LNCAP (cell line): ENCODE results near the gene KL.

Experiments
- TF ChIP-seq, protein P1 (sequence below): fragments of 450-650 bp; IDR thresholded peaks from 2 replicates; pipeline ENCODE4 v1.5.1; 2017; ENCODE audit warnings: mild to moderate bottlenecking

Gene KL

DNA sequence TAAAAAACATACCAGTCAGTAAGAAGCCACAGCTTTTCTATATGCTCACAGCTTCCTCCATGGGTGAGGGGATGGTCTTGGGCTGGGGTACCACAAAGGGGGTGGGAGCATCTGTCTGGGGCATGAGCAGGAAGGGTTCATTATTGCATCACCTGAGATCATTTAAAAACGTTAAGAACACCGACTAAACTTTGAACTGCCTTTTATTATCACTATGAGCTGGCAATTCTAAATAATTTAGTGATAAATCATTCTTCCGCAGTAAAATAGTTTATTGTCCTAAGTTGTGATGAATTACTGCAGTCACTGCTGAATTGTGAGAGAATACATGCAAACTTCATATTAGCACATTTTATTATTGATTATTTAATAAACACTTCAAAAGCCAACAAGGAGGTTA lies 71.6 kb downstream of the KL start:
- TF ChIP-seq, protein P1, sequence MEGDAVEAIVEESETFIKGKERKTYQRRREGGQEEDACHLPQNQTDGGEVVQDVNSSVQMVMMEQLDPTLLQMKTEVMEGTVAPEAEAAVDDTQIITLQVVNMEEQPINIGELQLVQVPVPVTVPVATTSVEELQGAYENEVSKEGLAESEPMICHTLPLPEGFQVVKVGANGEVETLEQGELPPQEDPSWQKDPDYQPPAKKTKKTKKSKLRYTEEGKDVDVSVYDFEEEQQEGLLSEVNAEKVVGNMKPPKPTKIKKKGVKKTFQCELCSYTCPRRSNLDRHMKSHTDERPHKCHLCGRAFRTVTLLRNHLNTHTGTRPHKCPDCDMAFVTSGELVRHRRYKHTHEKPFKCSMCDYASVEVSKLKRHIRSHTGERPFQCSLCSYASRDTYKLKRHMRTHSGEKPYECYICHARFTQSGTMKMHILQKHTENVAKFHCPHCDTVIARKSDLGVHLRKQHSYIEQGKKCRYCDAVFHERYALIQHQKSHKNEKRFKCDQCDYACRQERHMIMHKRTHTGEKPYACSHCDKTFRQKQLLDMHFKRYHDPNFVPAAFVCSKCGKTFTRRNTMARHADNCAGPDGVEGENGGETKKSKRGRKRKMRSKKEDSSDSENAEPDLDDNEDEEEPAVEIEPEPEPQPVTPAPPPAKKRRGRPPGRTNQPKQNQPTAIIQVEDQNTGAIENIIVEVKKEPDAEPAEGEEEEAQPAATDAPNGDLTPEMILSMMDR, result no peak

DNA sequence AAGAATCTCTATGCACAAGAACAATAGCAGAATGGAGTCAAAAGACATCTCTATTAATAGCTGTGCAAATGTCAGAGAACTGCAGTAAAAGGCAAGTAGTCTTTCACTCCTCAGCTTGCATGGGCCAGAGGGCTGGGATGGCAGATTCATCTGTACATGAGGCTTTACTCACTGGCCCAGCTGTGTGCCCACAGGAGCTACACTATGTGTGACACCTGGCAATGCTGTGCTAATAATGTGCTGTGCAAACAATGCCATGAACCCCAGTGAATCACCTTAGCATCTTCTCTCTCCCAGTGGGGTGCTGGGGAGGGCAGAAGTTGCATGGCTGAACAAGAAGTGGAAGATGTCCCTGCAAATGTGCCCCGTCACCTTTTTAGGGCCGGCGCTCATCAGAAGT lies 73.1 kb downstream of the KL start:
- TF ChIP-seq, protein P1, result no peak

DNA sequence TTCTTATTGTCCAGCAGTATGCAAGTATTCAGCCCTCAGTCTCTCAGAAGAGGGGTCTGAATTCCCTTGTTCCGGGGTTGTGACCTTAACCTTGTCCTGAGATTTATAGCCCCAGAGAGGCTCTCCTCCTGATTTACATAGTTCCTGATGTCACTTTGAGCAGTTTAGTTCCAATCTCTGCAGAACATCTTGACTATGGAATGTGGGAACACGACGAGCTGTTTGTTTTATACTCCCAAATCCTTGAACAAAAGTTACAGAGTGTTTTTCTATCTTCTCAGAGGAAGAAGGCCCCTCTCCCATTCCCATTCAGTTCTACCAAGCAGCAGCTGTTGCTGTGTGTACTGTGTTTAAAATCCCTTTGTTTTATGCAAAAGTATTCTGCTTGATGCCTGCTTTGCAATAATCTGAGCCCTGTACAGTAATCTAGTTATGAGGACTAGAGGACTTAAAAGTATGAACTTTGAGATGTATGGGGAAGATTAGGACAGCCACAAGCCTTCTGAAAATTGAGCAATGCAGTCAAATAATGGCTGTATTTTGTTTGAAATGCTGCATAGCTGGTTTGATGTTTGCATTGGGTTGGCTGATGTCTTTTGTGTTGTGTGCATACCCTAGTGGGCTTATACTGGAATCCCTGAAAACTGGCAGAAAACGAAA lies 74.7 kb downstream of the KL start:
- TF ChIP-seq, protein P1, result no peak

DNA sequence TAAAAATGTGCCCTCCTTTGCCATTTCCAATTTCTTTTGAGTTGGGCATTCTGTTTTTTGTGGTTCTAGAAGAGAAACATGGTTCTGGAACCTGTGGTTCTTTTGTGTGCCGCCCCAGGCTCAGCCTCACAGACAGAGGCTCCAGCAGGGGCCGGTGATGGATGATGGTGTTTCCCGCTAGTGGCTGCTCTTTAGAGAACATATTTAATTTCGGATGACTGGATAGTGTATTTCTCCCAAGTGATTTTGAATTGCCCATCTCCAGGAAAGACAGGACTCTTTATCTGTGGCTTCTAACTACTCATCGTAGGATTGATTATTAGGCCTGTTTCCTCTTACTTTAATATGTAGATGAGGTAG lies 75.2 kb downstream of the KL start:
- TF ChIP-seq, protein P1, result no peak

DNA sequence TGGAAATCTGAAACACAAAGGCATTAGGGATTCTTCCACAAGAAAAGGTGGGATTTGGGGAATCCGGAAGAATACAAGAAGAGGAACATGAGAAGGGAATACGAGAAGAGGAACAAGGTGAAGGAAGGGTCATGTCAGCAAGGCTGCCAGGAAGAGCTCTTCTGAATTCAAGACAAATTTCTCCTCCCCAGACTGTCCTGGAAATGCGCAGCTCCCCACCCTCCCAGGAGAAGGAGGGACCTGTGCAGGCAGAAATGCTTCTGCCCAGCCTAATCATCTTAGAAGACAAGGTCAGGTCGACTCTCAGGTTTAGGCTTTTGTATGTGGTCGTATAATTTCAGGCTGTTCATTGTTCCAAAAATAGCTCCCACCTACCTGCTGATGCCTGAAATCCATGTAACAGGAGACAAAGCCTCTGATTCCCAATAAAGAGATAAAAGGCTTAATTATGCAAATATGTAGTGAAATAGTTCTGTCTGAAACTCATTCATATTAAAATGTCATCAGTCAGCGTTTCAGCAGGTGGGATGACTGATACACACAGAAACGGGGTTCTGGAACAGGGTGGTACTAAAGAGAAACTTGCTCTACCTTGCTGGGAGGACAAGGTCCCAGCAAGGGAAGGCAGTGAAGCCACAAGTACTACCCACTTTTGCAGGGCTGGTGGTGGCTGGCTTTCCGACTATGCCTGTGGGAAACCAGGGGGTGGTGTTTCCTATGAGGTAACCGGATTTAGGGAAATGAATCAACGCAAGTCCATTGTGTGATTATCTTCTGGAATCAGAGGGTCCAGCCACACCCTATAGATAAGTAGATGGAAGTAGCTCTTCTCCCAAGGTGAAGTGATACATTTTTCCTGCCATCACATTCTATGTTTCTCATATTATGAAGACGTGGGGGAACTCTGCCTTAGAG lies 76.1 kb downstream of the KL start:
- TF ChIP-seq, protein P1, result no peak

DNA sequence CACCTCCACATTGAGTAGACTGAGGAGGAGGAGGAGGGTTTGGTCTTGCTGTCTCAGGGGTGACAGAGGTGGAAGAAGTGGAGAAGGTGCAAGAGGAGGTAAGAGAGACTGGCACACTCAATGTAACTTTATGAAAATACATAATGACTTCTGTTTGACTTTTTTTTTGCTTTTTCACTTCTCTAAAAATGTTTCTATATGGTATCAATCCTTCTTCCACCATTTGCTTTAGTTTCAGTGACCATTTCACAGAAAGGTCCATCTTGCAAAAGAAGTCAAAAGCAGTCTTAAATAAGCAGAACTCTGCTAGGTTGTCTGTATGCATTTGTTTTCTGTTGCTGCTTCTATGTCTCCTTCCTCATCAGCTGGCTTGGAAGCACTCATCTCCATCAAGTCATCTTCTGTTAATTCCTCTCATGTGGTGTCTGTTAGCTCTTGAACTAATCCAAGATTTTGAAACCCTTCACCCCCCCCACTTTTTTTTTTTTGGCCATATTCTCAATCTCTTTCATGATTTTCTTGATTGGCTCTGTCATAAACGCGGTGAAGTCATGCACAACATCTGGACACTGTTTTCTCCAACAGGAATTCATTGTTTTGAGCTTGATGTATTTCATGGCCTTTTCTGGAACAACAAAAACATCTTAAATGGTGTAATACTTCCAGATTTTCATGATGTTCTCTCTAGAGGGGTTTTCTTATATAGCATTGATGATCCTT lies 80.8 kb downstream of the KL start:
- TF ChIP-seq, protein P1, result no peak

DNA sequence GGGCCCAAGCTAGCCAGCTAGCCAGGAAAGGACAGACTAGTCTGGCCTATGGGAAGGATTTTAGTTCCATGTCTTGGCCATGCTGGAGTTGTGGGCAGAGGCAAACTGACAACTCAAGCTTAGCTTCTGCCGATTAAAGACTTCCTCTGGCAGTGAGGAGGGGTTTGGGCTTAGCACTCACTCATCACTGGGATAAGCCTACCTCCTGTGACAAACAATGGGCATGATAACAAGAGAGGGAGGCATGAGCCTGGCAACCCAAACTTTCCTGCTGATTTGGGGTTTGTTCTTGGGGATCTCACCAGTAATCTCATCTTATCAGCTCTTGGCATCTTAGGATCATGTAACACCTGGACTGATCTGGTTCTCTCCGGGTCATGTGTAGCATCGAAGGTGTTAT lies 83.6 kb downstream of the KL start:
- TF ChIP-seq, protein P1, result no peak
